Measurements from ENCODE around the gene WASF1. TPM values are rescaled to one million over a fixed set of nuclear protein-coding genes. Genes with fewer than 3 reads are reported as not detected.

WASF1 gene
- polyA plus RNA-seq (2011; rRNA removed) = 15.7 and 22.3 TPM in 2 replicates
- polyA minus RNA-seq (2011; rRNA and poly(A)+ RNA removed) = 8.4 and 9.1 TPM in 2 replicates

GRCh38 chr6:110179406-110180227 lies at the start of gene WASF1:
TSS of gene WASF1 (minus strand) at chr6:110179670. CDS start at chr6:110127601, 52,069 bp downstream.
- H3K4me3 ChIP-seq (ENCODE audit: low read depth, low read length) = peak within 1 kb of the TSS; percentile 87
- peak; percentile 97 for DNase-seq (ENCODE audit: low read depth, low spot score)
- CTCF ChIA-PET = interaction anchor here (0.6 to 2.8 kb wide), 15 partner anchors 9 to 992 kb away, joined by 3 to 24 read pairs (median 4); no protein-coding TSS in a partner anchor
- POLR2A ChIA-PET = interaction anchor here (0.7 to 2.1 kb wide), 6 partner anchors 83 to 1919 kb away, joined by 3 to 9 read pairs (median 5); no protein-coding TSS in a partner anchor
- no peaks in the 10 kb centered on the region for H3K9me3 ChIP-seq (ENCODE audit: control insufficient read depth, insufficient read depth, low read length)
- H3K27me3 ChIP-seq (ENCODE audit: control insufficient read depth, insufficient read depth, low read length) = no peaks in the 10 kb centered on the region
- TF ChIP-seq CTCF (IDR thresholded peaks at IDR 0.05; ENCODE audit: low read depth, low read length) = no peak
- H3K27ac ChIP-seq (ENCODE audit: low read depth, low read length) = peak within 1 kb of the TSS; percentile 86

GRCh38 chr6:110226261-110226660 lies 46.8 kb upstream of the WASF1 start:
- TF ChIP-seq CTCF (IDR thresholded peaks at IDR 0.05; ENCODE audit: low read depth, low read length) = no peak
- ChIA-PET CTCF (no interaction called here), POLR2A (no interaction called here)
- H3K27ac ChIP-seq (ENCODE audit: low read depth, low read length) = no peak overlapping the region
- H3K9me3 ChIP-seq (ENCODE audit: control insufficient read depth, insufficient read depth, low read length) = no peaks in the 10 kb centered on the region
- DNase-seq (ENCODE audit: low read depth, low spot score) = no peak
- no peak overlapping the region for H3K4me3 ChIP-seq (ENCODE audit: low read depth, low read length)
- H3K27me3 ChIP-seq (ENCODE audit: control insufficient read depth, insufficient read depth, low read length) = no peaks in the 10 kb centered on the region

- Histone ChIP-seq H3K9me3 (ENCODE audit: control insufficient read depth, insufficient read depth, low read length) (no peaks in the 10 kb centered on the region), H3K27me3 (ENCODE audit: control insufficient read depth, insufficient read depth, low read length) (no peaks in the 10 kb centered on the region), H3K4me3 (ENCODE audit: low read depth, low read length) (no peak overlapping the region), H3K27ac (ENCODE audit: low read depth, low read length) (no peak overlapping the region)
- DNase-seq (ENCODE audit: low read depth, low spot score) = no peak
- POLR2A ChIA-PET = no interaction called here
- TF ChIP-seq CTCF (IDR thresholded peaks at IDR 0.05; ENCODE audit: low read depth, low read length) = no peak
- CTCF ChIA-PET = interaction anchor here (1.1 kb wide), 1 partner anchor 16 kb away, joined by 3 read pairs; no protein-coding TSS in a partner anchor
Observed at GRCh38 chr6:110221738-110222137, 42.3 kb upstream of the WASF1 start.

GRCh38 chr6:110217266-110217665 lies 37.8 kb upstream of the WASF1 start:
- H3K27me3 ChIP-seq (ENCODE audit: control insufficient read depth, insufficient read depth, low read length) = no peaks in the 10 kb centered on the region
- H3K9me3 ChIP-seq (ENCODE audit: control insufficient read depth, insufficient read depth, low read length) = no peaks in the 10 kb centered on the region
- peak; percentile 3 for DNase-seq (ENCODE audit: low read depth, low spot score)
- no peak overlapping the region for H3K4me3 ChIP-seq (ENCODE audit: low read depth, low read length)
- POLR2A ChIA-PET = no interaction called here
- no peak overlapping the region for H3K27ac ChIP-seq (ENCODE audit: low read depth, low read length)
- TF ChIP-seq CTCF (IDR thresholded peaks at IDR 0.05; ENCODE audit: low read depth, low read length) = 0 out of 2 replicates have a peak, but pooled peaks have one; percentile 9
- CTCF ChIA-PET = interaction anchor here (0.6 to 2.1 kb wide), 4 partner anchors 18 to 174 kb away, joined by 3 to 5 read pairs (median 4); partner anchors contain the start of gene CDC40

GRCh38 chr6:110216140-110216539 lies 36.7 kb upstream of the WASF1 start:
- no peak for DNase-seq (ENCODE audit: low read depth, low spot score)
- H3K27me3 ChIP-seq (ENCODE audit: control insufficient read depth, insufficient read depth, low read length) = no peaks in the 10 kb centered on the region
- ChIA-PET CTCF (interaction anchor here (1.0 to 2.1 kb wide), 3 partner anchors 10 to 175 kb away, joined by 3 to 5 read pairs (median 4); no protein-coding TSS in a partner anchor), POLR2A (no interaction called here)
- no peak for TF ChIP-seq CTCF (IDR thresholded peaks at IDR 0.05; ENCODE audit: low read depth, low read length)
- H3K9me3 ChIP-seq (ENCODE audit: control insufficient read depth, insufficient read depth, low read length) = no peaks in the 10 kb centered on the region
- no peak overlapping the region for H3K4me3 ChIP-seq (ENCODE audit: low read depth, low read length)
- H3K27ac ChIP-seq (ENCODE audit: low read depth, low read length) = no peak overlapping the region
